Measurements from ENCODE around the gene ST8SIA2.

DNA sequence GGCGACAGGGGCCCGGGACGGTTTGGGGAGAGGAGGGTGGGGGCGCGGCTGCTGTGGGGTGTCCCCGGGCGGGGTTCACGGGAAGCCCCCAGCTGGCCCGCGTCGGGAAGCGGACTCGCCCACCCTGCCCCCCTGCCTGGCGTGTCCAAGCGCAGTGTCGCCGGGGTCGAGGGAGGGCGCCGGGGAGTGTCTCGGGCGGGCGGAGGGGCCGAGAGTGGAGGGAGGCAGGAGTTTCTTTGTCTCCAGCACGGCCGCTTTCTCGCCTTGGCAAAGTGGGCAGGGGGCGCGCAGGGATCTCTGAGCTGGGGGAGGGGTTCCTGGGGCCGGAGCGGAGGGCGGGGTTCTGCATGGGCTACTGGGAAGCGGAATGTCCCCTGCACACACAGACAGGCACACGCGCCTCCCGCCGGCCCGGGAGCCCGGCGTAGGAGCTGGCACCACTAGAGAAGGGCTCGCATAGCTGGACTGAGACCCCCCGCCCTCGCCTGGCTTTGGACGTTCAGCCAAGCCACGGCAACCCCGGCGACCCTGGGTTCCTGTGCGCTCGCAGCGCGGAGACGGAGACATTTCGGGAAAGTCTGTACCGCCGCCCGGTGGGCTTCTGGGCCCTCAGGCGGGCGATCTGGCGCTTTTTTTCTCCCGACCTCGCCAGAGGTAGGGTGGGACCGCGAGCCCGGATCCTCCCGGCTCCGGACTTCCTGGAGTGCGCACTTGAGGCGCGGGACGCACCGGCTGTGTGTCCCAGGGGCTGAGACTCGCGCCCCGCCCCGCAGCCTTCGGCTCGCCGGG lies 822 bp downstream of the ST8SIA2 start:
- TF ChIP-seq, protein P1, sequence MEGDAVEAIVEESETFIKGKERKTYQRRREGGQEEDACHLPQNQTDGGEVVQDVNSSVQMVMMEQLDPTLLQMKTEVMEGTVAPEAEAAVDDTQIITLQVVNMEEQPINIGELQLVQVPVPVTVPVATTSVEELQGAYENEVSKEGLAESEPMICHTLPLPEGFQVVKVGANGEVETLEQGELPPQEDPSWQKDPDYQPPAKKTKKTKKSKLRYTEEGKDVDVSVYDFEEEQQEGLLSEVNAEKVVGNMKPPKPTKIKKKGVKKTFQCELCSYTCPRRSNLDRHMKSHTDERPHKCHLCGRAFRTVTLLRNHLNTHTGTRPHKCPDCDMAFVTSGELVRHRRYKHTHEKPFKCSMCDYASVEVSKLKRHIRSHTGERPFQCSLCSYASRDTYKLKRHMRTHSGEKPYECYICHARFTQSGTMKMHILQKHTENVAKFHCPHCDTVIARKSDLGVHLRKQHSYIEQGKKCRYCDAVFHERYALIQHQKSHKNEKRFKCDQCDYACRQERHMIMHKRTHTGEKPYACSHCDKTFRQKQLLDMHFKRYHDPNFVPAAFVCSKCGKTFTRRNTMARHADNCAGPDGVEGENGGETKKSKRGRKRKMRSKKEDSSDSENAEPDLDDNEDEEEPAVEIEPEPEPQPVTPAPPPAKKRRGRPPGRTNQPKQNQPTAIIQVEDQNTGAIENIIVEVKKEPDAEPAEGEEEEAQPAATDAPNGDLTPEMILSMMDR (IDR thresholded peaks at IDR 0.05; ENCODE audit: poor library complexity) = no peak
- TF ChIP-seq EZH2phosphoT487 (IDR thresholded peaks at IDR 0.05; ENCODE audit: low read depth, severe bottlenecking, unreplicated experiment) = peak; percentile 39

Data from hepatocyte (in vitro differentiated cells).